ENCODE data around the gene TMEM223. TPM values are rescaled to one million over a fixed set of nuclear protein-coding genes. Genes with fewer than 3 reads are reported as not detected.

TMEM223 gene
- total and polyA plus RNA-seq, 5 experiments from 2014 or later: 15.0 to 57.8 (median 39.1) TPM

GRCh38 chr11:62747475-62748160, 44.2 kb downstream of the TMEM223 start:
- peak overlapping the region in 1 of 10 donors; percentile 9 for H3K27ac Mint-ChIP-seq
- H3K36me3 Mint-ChIP-seq: peaks cover 0 to 22% (median 0%) of the 10 kb centered on the region in 3 donors
- peaks cover 7 to 33% (median 16%) of the 10 kb centered on the region in 4 donors for H3K4me1 Mint-ChIP-seq
- DNase-seq (no peak), ATAC-seq (no peak)
- no peaks in the 10 kb centered on the region for H3K27me3 Mint-ChIP-seq
- no peak overlapping the region for H3K4me3 Mint-ChIP-seq
- H3K9me3 Mint-ChIP-seq: no peaks in the 10 kb centered on the region
- POLR2A ChIA-PET: interaction anchor here (0.6 to 1.3 kb wide), 4 partner anchors 9 to 108 kb away, joined by 3 to 7 read pairs (median 5); partner anchors contain the start of genes HNRNPUL2 and TTC9C

Small RNAs within 50 kb of the gene (microRNA-seq; reads per million reads assigned to microRNA genes)
- gene MIR6514 (ENCODE audit: borderline microRNAs expressed) (not detected), gene MIR6748 (ENCODE audit: borderline microRNAs expressed) (not detected)

Other genes with a start within 250 kb of the TMEM223 start
Only the 30 nearest of the 31 such genes appear.
- 1,000 to 10,000 TPM; 2,038 to 2,092 TPM for gene EEF1G, start 218.1 kb downstream of the TMEM223 start, total RNA-seq
- gene EEF1G, start 218.1 kb downstream of the TMEM223 start, polyA plus RNA-seq: 1,000 to 10,000 TPM; 1,637 to 2,152 (median 1,960) TPM
- 10 to 100 TPM; 46.4 to 50.9 TPM for gene TUT1, start 200.5 kb downstream of the TMEM223 start, total RNA-seq
- 10 to 100 TPM; 12.8 to 24.4 (median 16.9) TPM for gene TUT1, start 200.5 kb downstream of the TMEM223 start, polyA plus RNA-seq
- 100 to 1,000 TPM; 170 to 178 TPM for gene MTA2, start 190.1 kb downstream of the TMEM223 start, total RNA-seq
- gene MTA2, start 190.1 kb downstream of the TMEM223 start, polyA plus RNA-seq: 10 to 100 TPM; 15.8 to 32.6 (median 21.5) TPM
- 100 to 1,000 TPM; 251 to 255 TPM for gene EML3, start 179.2 kb downstream of the TMEM223 start, total RNA-seq
- gene EML3, start 179.2 kb downstream of the TMEM223 start, polyA plus RNA-seq: 10 to 100 TPM; 14.8 to 23.7 (median 15.7) TPM
- gene ROM1, start 178.7 kb downstream of the TMEM223 start, total RNA-seq: 1 to 10 TPM; 5.4 to 6.1 TPM
- 1 to 10 TPM in 2 of 3 donors, under 1 TPM in 1; 0.82 to 1.9 (median 1.8) TPM for gene ROM1, start 178.7 kb downstream of the TMEM223 start, polyA plus RNA-seq
- 10 to 100 TPM; 79.8 to 83.8 TPM for gene B3GAT3, start 170.0 kb downstream of the TMEM223 start, total RNA-seq
- 10 to 100 TPM; 35.6 to 51.3 (median 40.3) TPM for gene B3GAT3, start 170.0 kb downstream of the TMEM223 start, polyA plus RNA-seq
- gene GANAB, start 145.4 kb downstream of the TMEM223 start, total RNA-seq: 100 to 1,000 TPM; 326 to 327 TPM
- gene GANAB, start 145.4 kb downstream of the TMEM223 start, polyA plus RNA-seq: 100 to 1,000 TPM; 171 to 197 (median 174) TPM
- 10 to 100 TPM; 25.8 to 27.4 TPM for gene INTS5, start 138.7 kb downstream of the TMEM223 start, total RNA-seq
- gene INTS5, start 138.7 kb downstream of the TMEM223 start, polyA plus RNA-seq: 10 to 100 TPM; 27.7 to 58.3 (median 45.6) TPM
- gene C11orf98, start 126.8 kb downstream of the TMEM223 start, total RNA-seq: 10 to 100 TPM; 51.8 to 58.0 TPM
- 100 to 1,000 TPM in 2 of 3 donors, 10 to 100 TPM in 1; 99.9 to 149 (median 117) TPM for gene C11orf98, start 126.8 kb downstream of the TMEM223 start, polyA plus RNA-seq
- gene CSKMT, start 126.7 kb downstream of the TMEM223 start, total RNA-seq: 10 to 100 TPM; 43.6 to 45.0 TPM
- gene CSKMT, start 126.7 kb downstream of the TMEM223 start, polyA plus RNA-seq: 1 to 10 TPM; 1.8 to 3.7 (median 3.4) TPM
- gene UQCC3, start 120.3 kb downstream of the TMEM223 start, total RNA-seq: 1 to 10 TPM; 5.4 to 6.6 TPM
- 1 to 10 TPM; 9.1 to 9.7 (median 9.6) TPM for gene UQCC3, start 120.3 kb downstream of the TMEM223 start, polyA plus RNA-seq
- 10 to 100 TPM; 29.5 to 30.9 TPM for gene LBHD1, start 119.7 kb downstream of the TMEM223 start, total RNA-seq
- gene LBHD1, start 119.7 kb downstream of the TMEM223 start, polyA plus RNA-seq: 1 to 10 TPM; 2.4 to 8.3 (median 4.4) TPM
- gene UBXN1, start 112.9 kb downstream of the TMEM223 start, total RNA-seq: 100 to 1,000 TPM; 214 to 218 TPM
- 100 to 1,000 TPM; 188 to 219 (median 218) TPM for gene UBXN1, start 112.9 kb downstream of the TMEM223 start, polyA plus RNA-seq
- under 1 TPM in 1 of 2 experiments, not detected in 1; 0.36 TPM for gene LRRN4CL, start 102.5 kb downstream of the TMEM223 start, total RNA-seq
- not detected for gene LRRN4CL, start 102.5 kb downstream of the TMEM223 start, polyA plus RNA-seq
- 10 to 100 TPM; 37.0 to 50.7 TPM for gene BSCL2, start 84.6 kb downstream of the TMEM223 start, total RNA-seq
- gene BSCL2, start 84.6 kb downstream of the TMEM223 start, polyA plus RNA-seq: 10 to 100 TPM; 58.2 to 65.0 (median 58.8) TPM
- not detected for gene GNG3, start 84.3 kb downstream of the TMEM223 start, total RNA-seq
- gene GNG3, start 84.3 kb downstream of the TMEM223 start, polyA plus RNA-seq: under 1 TPM in 1 of 3 donors, not detected in 2; 0.27 TPM
- 10 to 100 TPM; 81.6 to 84.0 TPM for gene HNRNPUL2, start 64.5 kb downstream of the TMEM223 start, total RNA-seq
- 1 to 10 TPM in 2 of 3 donors, under 1 TPM in 1; 0.99 to 3.0 (median 1.0) TPM for gene HNRNPUL2, start 64.5 kb downstream of the TMEM223 start, polyA plus RNA-seq
- 10 to 100 TPM; 46.1 to 47.6 TPM for gene TTC9C, start 63.5 kb downstream of the TMEM223 start, total RNA-seq
- 10 to 100 TPM in 2 of 3 donors, 1 to 10 TPM in 1; 8.5 to 18.8 (median 15.4) TPM for gene TTC9C, start 63.5 kb downstream of the TMEM223 start, polyA plus RNA-seq
- 10 to 100 TPM; 27.3 to 27.6 TPM for gene ZBTB3, start 37.8 kb downstream of the TMEM223 start, total RNA-seq
- 1 to 10 TPM; 2.1 to 6.7 (median 3.6) TPM for gene ZBTB3, start 37.8 kb downstream of the TMEM223 start, polyA plus RNA-seq
- gene POLR2G, start 30.4 kb downstream of the TMEM223 start, total RNA-seq: 10 to 100 TPM; 87.8 to 94.0 TPM
- 100 to 1,000 TPM; 255 to 266 (median 259) TPM for gene POLR2G, start 30.4 kb downstream of the TMEM223 start, polyA plus RNA-seq
- 10 to 100 TPM; 28.6 to 34.9 TPM for gene TAF6L, start 20.6 kb downstream of the TMEM223 start, total RNA-seq
- 10 to 100 TPM in 1 of 3 donors, 1 to 10 TPM in 2; 8.7 to 10.8 (median 8.9) TPM for gene TAF6L, start 20.6 kb downstream of the TMEM223 start, polyA plus RNA-seq
- 10 to 100 TPM; 66.2 to 71.5 TPM for gene TMEM179B, start 4.6 kb downstream of the TMEM223 start, total RNA-seq
- 100 to 1,000 TPM; 109 to 126 (median 122) TPM for gene TMEM179B, start 4.6 kb downstream of the TMEM223 start, polyA plus RNA-seq
- gene NXF1, start 13.4 kb upstream of the TMEM223 start, total RNA-seq: 100 to 1,000 TPM; 185 to 191 TPM
- gene NXF1, start 13.4 kb upstream of the TMEM223 start, polyA plus RNA-seq: 10 to 100 TPM; 38.4 to 82.9 (median 62.8) TPM
- 10 to 100 TPM; 55.6 to 61.7 TPM for gene STX5, start 40.0 kb upstream of the TMEM223 start, total RNA-seq
- gene STX5, start 40.0 kb upstream of the TMEM223 start, polyA plus RNA-seq: 10 to 100 TPM; 25.4 to 30.4 (median 26.2) TPM
- under 1 TPM; 0.88 to 0.91 TPM for gene TEX54, start 40.8 kb upstream of the TMEM223 start, total RNA-seq
- gene TEX54, start 40.8 kb upstream of the TMEM223 start, polyA plus RNA-seq: 1 to 10 TPM; 1.6 to 2.2 (median 1.7) TPM
- 100 to 1,000 TPM; 129 to 130 TPM for gene WDR74, start 47.6 kb upstream of the TMEM223 start, total RNA-seq
- gene WDR74, start 47.6 kb upstream of the TMEM223 start, polyA plus RNA-seq: 10 to 100 TPM; 35.7 to 64.0 (median 49.4) TPM
- gene SLC3A2, start 88.9 kb upstream of the TMEM223 start, total RNA-seq: 100 to 1,000 TPM; 352 to 353 TPM
- 100 to 1,000 TPM; 119 to 164 (median 125) TPM for gene SLC3A2, start 88.9 kb upstream of the TMEM223 start, polyA plus RNA-seq
- gene CHRM1, start 129.4 kb upstream of the TMEM223 start, total RNA-seq: not detected
- not detected for gene CHRM1, start 129.4 kb upstream of the TMEM223 start, polyA plus RNA-seq
- not detected for gene SLC22A6, start 193.0 kb upstream of the TMEM223 start, total RNA-seq
- not detected for gene SLC22A6, start 193.0 kb upstream of the TMEM223 start, polyA plus RNA-seq
- not detected for gene SLC22A8, start 223.8 kb upstream of the TMEM223 start, total RNA-seq
- not detected for gene SLC22A8, start 223.8 kb upstream of the TMEM223 start, polyA plus RNA-seq

All from naive thymus-derived CD8-positive, alpha-beta T cell (primary cell).